ENCODE measurements around the gene HOXA7.

DNA sequence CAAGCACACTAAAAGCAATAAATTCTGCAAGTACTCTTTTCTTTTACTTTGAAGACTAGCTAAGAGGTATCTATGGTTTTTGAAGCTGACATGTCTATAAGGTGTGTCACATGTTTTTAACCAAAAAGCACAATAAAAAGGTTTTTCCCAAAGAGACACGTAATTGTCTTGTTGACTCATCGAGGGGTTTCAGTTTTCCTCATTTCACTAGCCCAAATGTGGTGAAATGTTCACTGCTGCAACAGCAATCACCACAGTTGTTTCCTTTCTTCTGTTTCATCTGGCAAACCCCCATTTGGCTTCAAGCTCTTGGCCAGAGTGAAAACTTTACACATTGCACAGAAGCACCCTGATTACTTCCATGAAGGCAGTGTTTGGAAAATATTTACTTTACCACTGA, 22.1 kb downstream of the HOXA7 start:
- no peak for TF ChIP-seq CTCF (conservative IDR thresholded peaks at IDR 0.05; ENCODE audit: low read depth, low read length)
- TF ChIP-seq EZH2 (IDR thresholded peaks at IDR 0.05; ENCODE audit: borderline replicate concordance, low read depth, low read length, poor library complexity, severe bottlenecking): no peak

All from A673 (cell line).